ENCODE data around the gene LCN10. TPM values are rescaled to one million over a fixed set of nuclear protein-coding genes. Genes with fewer than 3 reads are reported as not detected.

LCN10 gene
- total RNA-seq, result 0.33 TPM in 1 of 2 replicates, not detected in the other

DNA sequence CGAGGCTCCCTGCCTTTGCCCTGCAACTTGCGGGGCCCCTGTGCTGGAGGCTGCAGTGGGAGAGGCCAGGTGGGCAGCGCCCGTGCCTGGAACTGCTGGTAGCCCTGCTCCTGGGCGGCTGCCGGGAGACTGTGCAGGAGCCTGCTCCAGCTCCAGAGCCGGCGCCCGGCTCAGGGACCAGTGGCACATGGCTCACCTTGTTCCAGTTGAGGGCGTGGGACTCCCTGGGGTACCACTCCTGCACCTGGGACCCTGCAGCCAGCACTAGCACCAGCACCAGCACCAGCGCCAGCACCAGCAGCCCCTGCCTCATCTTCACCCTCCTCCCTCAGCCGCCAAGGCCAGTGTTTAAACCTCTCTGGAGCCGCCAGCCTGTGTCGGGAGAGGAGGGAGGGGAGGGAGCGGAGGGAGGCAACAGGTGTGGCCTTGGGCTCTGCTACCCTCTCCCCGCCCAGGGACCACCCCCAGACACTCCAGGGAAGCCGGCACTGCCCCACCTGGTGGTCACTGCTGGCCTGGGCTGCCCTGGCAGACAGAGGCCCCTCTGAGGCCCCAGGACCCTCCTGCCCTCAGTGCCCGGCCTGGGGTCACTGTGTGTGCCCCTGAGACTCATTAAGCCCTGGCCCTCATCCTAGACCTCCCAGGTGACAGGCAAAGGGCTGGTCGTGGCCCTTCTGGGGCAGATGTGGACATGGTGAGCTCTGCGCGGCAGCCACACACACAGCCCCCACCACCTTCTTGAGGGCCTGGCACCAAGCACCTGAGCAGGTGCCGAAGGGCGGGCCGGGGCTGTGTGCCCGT, at the start of gene LCN10:
TSS of gene LCN10 (minus strand) at position 350 of the 801 bp plus-strand sequence. CDS start at position 313, 37 bp downstream.

DNA sequence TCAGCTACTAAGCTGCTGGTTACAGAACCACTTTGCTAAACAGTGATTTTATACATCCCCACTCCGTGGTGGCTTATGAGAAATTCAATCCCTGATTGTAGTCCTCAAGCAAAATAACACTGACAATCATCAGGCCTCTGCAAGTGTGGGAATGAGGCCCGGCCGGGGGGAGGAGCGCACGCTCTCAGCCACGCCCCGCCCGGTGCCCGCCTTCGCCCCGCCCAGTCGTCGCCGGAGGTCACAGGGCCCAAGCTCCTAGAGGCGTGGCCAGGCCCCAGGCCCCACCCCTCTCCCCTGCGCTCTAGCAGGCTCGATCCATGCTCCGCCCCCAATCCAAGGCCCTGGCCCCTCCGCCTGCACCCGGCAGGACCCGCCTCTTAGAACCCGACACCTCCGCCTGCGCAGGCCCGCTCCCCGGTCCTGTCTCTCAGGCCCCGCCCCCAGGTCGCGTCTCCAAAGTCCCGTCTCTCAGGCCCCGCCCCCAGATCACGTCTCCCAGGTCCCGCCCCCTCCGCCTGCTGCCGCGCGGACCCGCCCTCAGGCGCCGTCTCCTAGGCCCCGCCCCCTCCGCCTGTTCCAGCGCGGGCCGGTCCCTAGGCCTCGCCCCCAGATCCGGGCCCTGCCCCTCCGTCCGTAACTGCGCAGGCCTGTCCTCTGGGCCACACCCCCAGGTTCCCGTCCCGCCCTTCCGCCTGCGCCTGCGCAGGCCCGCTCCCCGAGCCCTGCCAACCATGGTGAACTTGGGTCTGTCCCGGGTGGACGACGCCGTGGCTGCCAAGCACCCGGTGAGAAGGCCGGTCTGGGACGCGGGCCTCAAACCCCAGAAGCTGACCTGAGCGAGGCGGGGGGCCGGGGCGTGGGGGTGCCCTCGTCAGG, 48.1 kb upstream of the LCN10 start, which contains the start of gene TMEM141:
TSS of gene TMEM141 (plus strand) at position 705 of the 876 bp plus-strand sequence. CDS start at position 732, 27 bp downstream.

DNA sequence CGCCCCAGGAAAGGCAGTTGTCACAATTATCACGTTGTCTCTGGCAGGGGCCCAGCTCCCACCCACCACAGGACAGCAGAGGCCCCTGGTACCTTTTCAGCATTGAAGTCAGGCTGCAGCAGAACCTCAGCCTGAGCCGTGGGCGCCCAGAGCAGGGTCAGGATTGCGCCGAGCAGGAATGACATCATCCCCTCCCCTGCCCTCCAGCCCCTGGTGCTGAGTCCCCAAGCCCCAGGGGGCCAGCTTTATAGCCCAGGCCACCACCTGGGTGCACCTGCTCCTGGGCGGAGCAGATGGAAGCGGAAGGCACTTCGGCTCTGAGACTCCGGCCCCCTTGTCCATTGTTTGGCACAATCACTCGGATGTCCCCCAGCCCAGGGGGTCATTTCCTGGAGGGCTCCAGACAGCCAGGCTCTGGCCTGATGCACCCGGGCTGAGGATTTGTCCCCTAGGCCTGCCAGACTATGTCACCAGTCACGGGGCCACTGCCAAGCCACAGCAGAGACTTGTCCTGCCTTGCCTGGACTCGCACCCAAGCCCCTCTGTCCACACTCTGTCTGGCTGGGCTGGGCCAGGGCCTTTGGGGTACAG, 21.7 kb upstream of the LCN10 start, which contains the start of gene LCN15:
TSS of gene LCN15 (minus strand) at position 218 of the 591 bp plus-strand sequence. CDS start at position 188, 30 bp downstream.

DNA sequence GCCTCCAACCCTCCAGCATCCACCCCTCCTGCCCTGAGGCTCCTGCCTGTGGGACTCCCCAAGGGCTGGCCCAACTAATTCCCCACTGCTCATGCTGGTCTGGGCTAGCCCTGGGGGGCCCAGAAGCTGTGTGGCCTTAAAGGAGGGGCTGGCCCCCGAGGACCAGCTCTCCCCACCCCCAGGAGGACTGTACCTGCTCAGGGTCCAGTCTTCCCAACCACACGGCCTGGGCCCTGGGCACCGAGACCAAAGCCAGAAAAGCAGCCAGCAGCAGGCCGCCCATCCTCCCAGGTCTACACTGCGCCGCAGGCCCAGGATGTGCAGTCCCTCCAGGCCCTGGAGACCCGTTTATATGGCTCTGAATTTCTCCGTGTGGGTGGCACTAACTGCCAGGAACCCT, 5.5 kb upstream of the LCN10 start, which contains the start of gene LCN6:
TSS of gene LCN6 (minus strand) at position 325 of the 400 bp plus-strand sequence. CDS start at position 283, 42 bp downstream.

DNA sequence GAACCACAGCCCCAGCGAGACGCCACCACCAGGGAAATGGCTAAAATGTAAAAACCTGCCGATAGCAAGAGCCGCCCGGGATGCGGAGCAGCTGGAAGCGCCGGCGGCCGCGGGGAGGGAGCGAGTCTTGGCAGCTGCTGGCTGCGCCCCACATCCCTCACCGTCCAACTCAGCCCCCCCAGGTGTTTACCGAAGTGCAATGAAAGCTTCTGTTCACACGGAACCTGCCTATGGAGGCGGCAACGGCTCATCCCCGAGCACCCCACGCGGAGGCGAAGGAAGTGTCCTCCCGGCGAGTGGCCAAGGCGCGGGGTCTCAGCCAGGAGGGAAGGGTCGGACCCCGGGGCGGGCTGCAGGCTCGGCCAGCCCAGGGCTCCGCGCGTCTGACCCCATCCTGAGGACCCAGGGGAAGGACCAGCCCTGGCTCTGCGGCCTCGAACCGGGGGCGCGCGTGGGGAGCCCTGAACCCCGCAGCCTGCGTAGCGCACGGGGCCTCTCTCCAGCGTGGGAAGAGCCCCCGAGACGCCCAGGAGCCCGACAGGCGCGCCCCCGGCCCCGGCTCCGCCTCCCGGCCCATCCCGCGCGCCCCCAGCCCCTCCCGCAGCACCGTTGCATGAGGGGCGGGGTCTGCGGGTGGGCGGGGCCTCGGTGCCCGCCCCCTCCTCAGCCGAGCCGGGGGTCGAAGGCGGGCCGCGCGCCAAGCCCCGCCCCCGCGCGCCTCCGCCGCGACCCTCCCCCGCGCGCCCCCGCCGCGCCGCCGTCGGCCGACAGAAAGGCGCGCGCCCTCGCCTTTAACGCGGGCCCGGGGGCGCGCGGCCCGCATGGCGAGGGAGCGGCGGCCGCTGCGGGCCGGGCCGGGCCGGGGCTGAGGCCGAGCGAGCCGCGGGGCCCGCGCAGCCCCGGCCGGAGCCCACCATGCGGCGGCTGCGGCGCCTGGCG, 30.7 kb downstream of the LCN10 start, which contains the start of gene DIPK1B:
TSS of gene DIPK1B (plus strand) at position 822 of the 939 bp plus-strand sequence. CDS start at position 916, 94 bp downstream.

Other genes with a start within 250 kb of the LCN10 start
- 34.2 and 36.9 TPM in 2 replicates for gene NOTCH1, start 196.9 kb downstream of the LCN10 start, total RNA-seq
- gene EGFL7, start 80.0 kb downstream of the LCN10 start, total RNA-seq, result 28.3 and 40.9 TPM in 2 replicates
- gene AGPAT2, start 55.5 kb downstream of the LCN10 start, total RNA-seq, result 42.9 and 46.8 TPM in 2 replicates
- gene DIPK1B, start 30.4 kb downstream of the LCN10 start, total RNA-seq, result 2.9 and 3.8 TPM in 2 replicates
- not detected in 2 replicates for gene LCN6, start 5.6 kb upstream of the LCN10 start, total RNA-seq
- gene LCN8, start 15.3 kb upstream of the LCN10 start, total RNA-seq, result not detected in 2 replicates
- not detected in 2 replicates for gene LCN15, start 21.6 kb upstream of the LCN10 start, total RNA-seq
- 38.7 and 42.2 TPM in 2 replicates for gene TMEM141, start 48.4 kb upstream of the LCN10 start, total RNA-seq
- 0.52 and 0.89 TPM in 2 replicates for gene CCDC183, start 53.4 kb upstream of the LCN10 start, total RNA-seq
- gene RABL6, start 65.0 kb upstream of the LCN10 start, total RNA-seq, result 49.9 and 65.1 TPM in 2 replicates
- 3.6 and 4.0 TPM in 2 replicates for gene AJM1, start 99.5 kb upstream of the LCN10 start, total RNA-seq
- 138 and 150 TPM in 2 replicates for gene PHPT1, start 106.5 kb upstream of the LCN10 start, total RNA-seq
- 4.6 and 6.5 TPM in 2 replicates for gene MAMDC4, start 109.4 kb upstream of the LCN10 start, total RNA-seq
- gene EDF1, start 123.4 kb upstream of the LCN10 start, total RNA-seq, result 170 and 198 TPM in 2 replicates
- gene TRAF2, start 143.6 kb upstream of the LCN10 start, total RNA-seq, result 14.4 and 18.5 TPM in 2 replicates
- gene FBXW5, start 201.8 kb upstream of the LCN10 start, total RNA-seq, result 164 and 216 TPM in 2 replicates
- 0.72 and 0.79 TPM in 2 replicates for gene C8G, start 202.3 kb upstream of the LCN10 start, total RNA-seq
- gene LCN12, start 209.3 kb upstream of the LCN10 start, total RNA-seq, result 0.20 TPM in 1 of 2 replicates, not detected in the other
- gene PTGDS, start 234.6 kb upstream of the LCN10 start, total RNA-seq, result 11.1 and 66.1 TPM in 2 replicates
- gene LCNL1, start 240.1 kb upstream of the LCN10 start, total RNA-seq, result 0.50 and 1.1 TPM in 2 replicates
- gene PAXX, start 249.5 kb upstream of the LCN10 start, total RNA-seq, result 8.0 and 11.2 TPM in 2 replicates